ENCODE data around the gene EML2. TPM values are rescaled to one million over a fixed set of nuclear protein-coding genes. Genes with fewer than 3 reads are reported as not detected.

EML2 gene
- total RNA-seq, 4 donors from 2014 or later: 17.5 to 60.2 (median 46.9) TPM

DNA sequence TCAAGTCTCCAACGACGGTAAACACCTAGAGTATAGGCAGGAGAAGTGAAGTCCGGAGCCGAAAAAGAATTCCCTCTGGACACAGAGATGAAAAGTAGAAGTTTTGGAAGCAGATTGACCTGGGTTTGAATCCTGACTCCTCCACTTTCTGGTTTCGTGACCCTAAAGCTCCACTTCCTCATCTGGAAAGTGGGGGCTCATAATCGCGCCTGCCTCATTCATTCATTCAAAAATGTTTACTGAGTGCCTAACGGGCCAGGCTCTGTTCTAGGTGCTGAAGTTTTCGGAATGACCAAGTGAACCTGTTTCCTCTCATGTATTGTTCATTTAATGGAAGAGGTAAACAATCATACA lies 7.1 kb upstream of the EML2 start:
- H3K36me3 ChIP-seq: no peaks in the 10 kb centered on the region
- peak overlapping the region in 3 of 4 donors; percentile 38 to 44 (median 40) for H3K4me3 ChIP-seq
- no peak overlapping the region for H3K27ac ChIP-seq
- H3K27me3 ChIP-seq: peaks cover 0 to 8% of the 10 kb centered on the region in 2 donors
- TF ChIP-seq, protein P1, sequence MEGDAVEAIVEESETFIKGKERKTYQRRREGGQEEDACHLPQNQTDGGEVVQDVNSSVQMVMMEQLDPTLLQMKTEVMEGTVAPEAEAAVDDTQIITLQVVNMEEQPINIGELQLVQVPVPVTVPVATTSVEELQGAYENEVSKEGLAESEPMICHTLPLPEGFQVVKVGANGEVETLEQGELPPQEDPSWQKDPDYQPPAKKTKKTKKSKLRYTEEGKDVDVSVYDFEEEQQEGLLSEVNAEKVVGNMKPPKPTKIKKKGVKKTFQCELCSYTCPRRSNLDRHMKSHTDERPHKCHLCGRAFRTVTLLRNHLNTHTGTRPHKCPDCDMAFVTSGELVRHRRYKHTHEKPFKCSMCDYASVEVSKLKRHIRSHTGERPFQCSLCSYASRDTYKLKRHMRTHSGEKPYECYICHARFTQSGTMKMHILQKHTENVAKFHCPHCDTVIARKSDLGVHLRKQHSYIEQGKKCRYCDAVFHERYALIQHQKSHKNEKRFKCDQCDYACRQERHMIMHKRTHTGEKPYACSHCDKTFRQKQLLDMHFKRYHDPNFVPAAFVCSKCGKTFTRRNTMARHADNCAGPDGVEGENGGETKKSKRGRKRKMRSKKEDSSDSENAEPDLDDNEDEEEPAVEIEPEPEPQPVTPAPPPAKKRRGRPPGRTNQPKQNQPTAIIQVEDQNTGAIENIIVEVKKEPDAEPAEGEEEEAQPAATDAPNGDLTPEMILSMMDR (IDR thresholded peaks at IDR 0.05): no peak
- TF ChIP-seq POLR2A (IDR thresholded peaks at IDR 0.05): no peak
- H3K4me1 ChIP-seq: peaks cover 0 to 35% (median 12%) of the 10 kb centered on the region in 4 donors
- no peaks in the 10 kb centered on the region for H3K9me3 ChIP-seq
- DNase-seq: no peak

DNA sequence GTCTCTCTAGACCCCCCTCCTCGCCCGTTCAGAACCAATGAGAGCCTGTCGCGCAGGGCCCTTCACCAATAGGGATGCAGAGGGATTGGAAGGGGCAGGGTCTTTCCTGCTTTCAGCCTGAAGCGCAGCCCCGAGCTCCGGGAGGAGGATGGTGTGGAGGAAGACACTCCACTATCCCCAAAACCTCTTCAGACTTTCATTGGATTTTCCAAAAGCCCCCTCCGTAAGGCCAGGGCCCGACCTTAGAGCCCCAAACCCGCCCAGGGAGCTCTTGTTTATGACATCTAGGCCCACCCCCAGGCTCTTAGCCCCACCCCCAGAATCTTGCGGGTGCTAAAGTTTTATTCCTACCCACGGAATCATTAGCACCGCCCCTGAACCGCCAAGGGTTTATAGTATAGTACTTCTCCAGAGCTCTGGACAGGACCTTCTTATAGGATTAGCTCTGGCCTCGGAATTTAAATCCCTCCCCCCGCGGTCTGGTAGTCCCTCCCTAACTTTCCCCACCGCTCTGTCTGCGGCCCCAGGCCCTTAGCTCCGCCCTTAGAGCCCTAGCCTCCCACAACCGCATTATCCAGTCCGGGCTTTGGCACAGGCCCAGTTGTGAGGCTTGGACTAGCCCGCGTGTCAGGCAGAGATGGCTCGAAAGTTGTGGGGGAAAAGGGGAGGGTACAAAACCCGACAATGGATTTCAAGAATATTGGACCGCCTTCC lies 6.6 kb upstream of the EML2 start:
- H3K27me3 ChIP-seq: peaks cover 0 to 8% of the 10 kb centered on the region in 2 donors
- no peaks in the 10 kb centered on the region for H3K36me3 ChIP-seq
- H3K9me3 ChIP-seq: no peaks in the 10 kb centered on the region
- H3K27ac ChIP-seq: peak overlapping the region in 2 of 4 donors; percentile 15 to 37
- peak; percentile 73 to 92 (median 83) for DNase-seq
- peak overlapping the region; percentile 31 to 44 (median 39) for H3K4me3 ChIP-seq
- H3K4me1 ChIP-seq: peaks cover 0 to 41% (median 15%) of the 10 kb centered on the region in 4 donors
- TF ChIP-seq POLR2A (IDR thresholded peaks at IDR 0.05): no peak
- TF ChIP-seq, protein P1 (IDR thresholded peaks at IDR 0.05): no peak

DNA sequence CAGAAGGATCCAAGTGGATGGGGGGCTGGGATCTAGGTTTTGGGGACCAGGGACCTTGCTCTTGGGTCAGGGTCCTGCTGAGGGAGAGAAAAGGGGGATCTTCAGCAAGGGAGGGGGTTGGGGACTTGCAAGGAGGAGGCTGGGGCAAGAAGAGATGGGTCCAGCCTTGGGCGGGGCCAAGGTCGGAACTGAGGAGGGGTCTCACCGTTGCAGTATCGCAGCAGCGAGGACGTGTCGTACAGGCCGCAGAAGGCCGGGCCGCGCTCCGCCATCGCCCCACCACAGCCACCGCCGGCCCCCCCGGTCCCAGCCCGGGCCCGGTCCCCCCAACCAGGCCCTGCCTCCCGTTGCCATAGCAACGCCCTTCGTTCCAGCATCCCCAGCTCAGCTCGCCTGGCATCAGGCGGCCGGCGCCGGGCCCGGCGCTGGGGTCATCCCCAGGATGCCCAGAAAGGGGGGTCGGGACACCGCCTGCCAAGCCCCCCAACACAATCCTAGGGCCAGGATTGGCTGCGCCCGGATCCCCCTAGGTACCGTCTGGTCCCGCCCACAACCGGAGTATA lies 6.0 kb upstream of the EML2 start:
- no peaks in the 10 kb centered on the region for H3K36me3 ChIP-seq
- H3K27me3 ChIP-seq: peaks cover 0 to 8% of the 10 kb centered on the region in 2 donors
- no peaks in the 10 kb centered on the region for H3K9me3 ChIP-seq
- H3K4me3 ChIP-seq: peak overlapping the region; percentile 31 to 44 (median 39)
- no peak for DNase-seq
- H3K4me1 ChIP-seq: peaks cover 0 to 43% (median 15%) of the 10 kb centered on the region in 4 donors
- peak overlapping the region in 1 of 4 donors; percentile 37 for H3K27ac ChIP-seq
- TF ChIP-seq, protein P1 (IDR thresholded peaks at IDR 0.05): no peak

DNA sequence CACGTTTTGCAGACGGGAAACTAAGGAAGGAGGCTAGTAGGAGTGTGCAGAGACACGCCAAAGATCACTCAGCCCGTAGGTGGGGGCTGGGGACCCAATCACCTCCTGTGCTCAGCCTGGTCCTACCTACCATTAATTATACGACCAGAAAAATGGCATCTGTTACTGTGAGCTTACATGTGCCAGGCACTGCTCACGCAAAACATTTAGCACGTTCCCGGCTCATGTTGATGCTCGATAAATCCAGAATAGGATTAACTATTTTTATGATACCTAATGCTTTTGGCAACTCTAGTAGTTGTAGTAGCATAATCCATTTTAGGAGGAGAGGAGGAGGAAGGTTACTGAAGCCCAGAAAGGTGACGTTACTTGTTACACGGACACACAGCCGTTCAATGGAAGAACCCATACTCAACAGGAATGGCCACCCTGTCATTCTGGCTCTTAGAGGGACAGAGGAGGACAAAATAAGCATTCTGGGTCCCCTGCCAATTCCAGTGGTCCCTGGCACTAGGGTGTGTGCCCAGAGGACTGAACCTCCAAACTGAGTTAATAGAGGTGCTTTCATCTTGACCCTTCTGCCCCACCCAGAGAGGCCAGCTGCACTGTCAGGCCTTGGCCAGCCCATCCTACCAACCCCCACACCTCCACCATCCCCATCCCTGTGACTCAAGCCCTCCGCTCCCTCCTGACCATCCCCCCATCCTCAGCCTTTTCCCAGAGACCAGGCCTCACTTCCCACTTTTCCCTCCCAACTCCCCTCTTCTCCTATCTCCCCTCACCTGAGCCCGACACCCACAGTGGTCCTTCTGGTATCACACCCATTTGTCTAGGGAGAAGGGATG lies 5.0 kb upstream of the EML2 start:
- no peak for DNase-seq
- TF ChIP-seq, protein P1 (IDR thresholded peaks at IDR 0.05): no peak
- no peak for TF ChIP-seq POLR2A (IDR thresholded peaks at IDR 0.05)
- Histone ChIP-seq H3K4me3 (no peak overlapping the region), H3K36me3 (no peaks in the 10 kb centered on the region), H3K27ac (no peak overlapping the region), H3K27me3 (peaks cover 0 to 8% of the 10 kb centered on the region in 2 donors), H3K9me3 (no peaks in the 10 kb centered on the region), H3K4me1 (peaks cover 0 to 43% (median 15%) of the 10 kb centered on the region in 4 donors)

DNA sequence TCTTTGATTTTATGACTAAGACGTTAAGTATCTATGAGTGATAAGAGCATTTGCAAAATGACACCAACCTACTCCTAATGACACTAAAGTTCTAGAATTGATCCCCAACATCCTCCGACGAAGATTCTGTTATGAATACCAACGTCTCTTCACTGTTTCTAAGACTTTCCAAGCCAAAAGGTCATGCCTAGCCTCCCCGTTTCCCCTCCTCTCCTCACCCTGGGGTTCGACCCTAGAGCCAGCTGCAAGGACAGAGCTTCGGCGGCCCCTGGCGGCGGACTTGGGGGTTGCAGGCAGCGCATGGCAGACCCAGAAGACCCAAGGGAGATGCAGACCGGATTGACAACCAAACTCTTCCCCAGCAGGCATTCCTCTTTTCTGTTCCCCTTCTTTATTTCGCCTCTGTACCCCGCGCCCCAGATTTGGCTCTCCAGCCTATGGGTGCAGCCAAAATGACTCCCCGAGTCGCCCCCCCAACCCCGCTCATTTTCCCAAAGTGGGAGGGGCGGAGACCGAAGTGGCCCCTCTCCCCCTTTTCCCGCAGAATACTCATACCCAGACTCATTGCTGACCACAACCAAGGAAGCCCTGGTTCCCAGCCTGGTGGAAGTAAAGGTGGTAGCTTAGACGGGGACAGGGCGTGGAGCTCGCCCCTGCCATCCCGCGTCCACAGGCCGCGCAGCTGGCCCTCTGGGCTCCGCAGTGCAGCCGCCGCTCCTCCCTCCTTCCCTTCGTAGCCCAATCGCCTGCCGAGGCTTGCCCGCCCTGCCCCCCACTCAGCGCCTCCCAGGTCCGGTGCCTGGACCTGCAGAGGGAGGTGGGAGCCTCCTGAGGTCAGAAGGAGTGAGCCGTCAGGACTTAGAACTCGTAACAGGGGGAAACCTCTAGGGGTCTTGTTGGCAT lies 4.1 kb upstream of the EML2 start:
- H3K27ac ChIP-seq: peak overlapping the region in 3 of 4 donors; percentile 75 to 89 (median 87)
- H3K27me3 ChIP-seq: peaks cover 0 to 8% of the 10 kb centered on the region in 2 donors
- TF ChIP-seq POLR2A (IDR thresholded peaks at IDR 0.05): peak in 1 of 2 donors; percentile 6
- TF ChIP-seq, protein P1 (IDR thresholded peaks at IDR 0.05): peak; percentile 96 to 98 (median 97)
- peak; percentile 92 to 95 (median 93) for DNase-seq
- H3K4me3 ChIP-seq: peak overlapping the region in 1 of 4 donors; percentile 47
- no peaks in the 10 kb centered on the region for H3K36me3 ChIP-seq
- no peaks in the 10 kb centered on the region for H3K9me3 ChIP-seq
- H3K4me1 ChIP-seq: peaks cover 0 to 50% (median 18%) of the 10 kb centered on the region in 4 donors
